Endothelial cell (in vitro differentiated cells): ENCODE results near the gene PDE4D. TPM values are rescaled to one million over a fixed set of nuclear protein-coding genes. Genes with fewer than 3 reads are reported as not detected.
A peak's percentile ranks its signal among the peaks of the same experiment; 100 is the strongest.

Source experiments
- DNase-seq: peaks from one replicate; pipeline ENCODE4 v3.0.0; 2021; ENCODE audit warnings: low spot score
- H3K27ac Mint-ChIP-seq: one replicate; pipeline ENCODE4 v1.8.0; 2021; ENCODE audit warnings: mixed read lengths, inconsistent platforms; ENCODE audit not compliant: unreplicated experiment
- H3K27me3 Mint-ChIP-seq: one replicate; pipeline ENCODE4 v1.8.0; 2021; ENCODE audit warnings: mild to moderate bottlenecking, moderate library complexity, mixed read lengths, inconsistent platforms; ENCODE audit not compliant: unreplicated experiment
- H3K36me3 Mint-ChIP-seq: one replicate; pipeline ENCODE4 v1.8.0; 2021; ENCODE audit warnings: mild to moderate bottlenecking, low read depth, mixed read lengths, inconsistent platforms; ENCODE audit not compliant: unreplicated experiment
- H3K4me1 Mint-ChIP-seq: one replicate; pipeline ENCODE4 v1.8.0; 2021; ENCODE audit warnings: mild to moderate bottlenecking, mixed read lengths, inconsistent platforms; ENCODE audit not compliant: unreplicated experiment
- H3K4me3 Mint-ChIP-seq: one replicate; pipeline ENCODE4 v1.8.0; 2021; ENCODE audit warnings: mild to moderate bottlenecking, mixed read lengths, inconsistent platforms; ENCODE audit not compliant: unreplicated experiment
- H3K9me3 Mint-ChIP-seq: one replicate; pipeline ENCODE4 v1.8.0; 2021; ENCODE audit warnings: mixed read lengths, inconsistent platforms; ENCODE audit not compliant: unreplicated experiment
- total RNA-seq: library from RNA; stranded (reverse); fragmentation: NEBNext Ultra II Directional; extraction: Animal tissue kit (Norgen Biotek cat#: 25700); gene quantifications from one replicate; pipeline ENCODE4 v1.2.1, GENCODE V29; 2021; ENCODE audit not compliant: unreplicated experiment
- TF ChIP-seq, protein P1 (sequence below): fragments of 200-600 bp; sonication (generic); IDR thresholded peaks from one replicate; pipeline ENCODE4 v1.5.0; 2021; ENCODE audit warnings: antibody characterized with exemption; ENCODE audit not compliant: unreplicated experiment

Gene PDE4D
- total RNA-seq, 1 donor from 2014 or later: 9.4 TPM

GRCh38 chr5:59727186-59727585 lies 166.3 kb downstream of the PDE4D start:
- H3K4me3 Mint-ChIP-seq: no peak overlapping the region
- H3K4me1 Mint-ChIP-seq: peaks cover 10% of the 10 kb centered on the region
- no peaks in the 10 kb centered on the region for H3K27me3 Mint-ChIP-seq
- no peak overlapping the region for H3K27ac Mint-ChIP-seq
- H3K9me3 Mint-ChIP-seq: no peaks in the 10 kb centered on the region
- no peaks in the 10 kb centered on the region for H3K36me3 Mint-ChIP-seq
- TF ChIP-seq, protein P1, sequence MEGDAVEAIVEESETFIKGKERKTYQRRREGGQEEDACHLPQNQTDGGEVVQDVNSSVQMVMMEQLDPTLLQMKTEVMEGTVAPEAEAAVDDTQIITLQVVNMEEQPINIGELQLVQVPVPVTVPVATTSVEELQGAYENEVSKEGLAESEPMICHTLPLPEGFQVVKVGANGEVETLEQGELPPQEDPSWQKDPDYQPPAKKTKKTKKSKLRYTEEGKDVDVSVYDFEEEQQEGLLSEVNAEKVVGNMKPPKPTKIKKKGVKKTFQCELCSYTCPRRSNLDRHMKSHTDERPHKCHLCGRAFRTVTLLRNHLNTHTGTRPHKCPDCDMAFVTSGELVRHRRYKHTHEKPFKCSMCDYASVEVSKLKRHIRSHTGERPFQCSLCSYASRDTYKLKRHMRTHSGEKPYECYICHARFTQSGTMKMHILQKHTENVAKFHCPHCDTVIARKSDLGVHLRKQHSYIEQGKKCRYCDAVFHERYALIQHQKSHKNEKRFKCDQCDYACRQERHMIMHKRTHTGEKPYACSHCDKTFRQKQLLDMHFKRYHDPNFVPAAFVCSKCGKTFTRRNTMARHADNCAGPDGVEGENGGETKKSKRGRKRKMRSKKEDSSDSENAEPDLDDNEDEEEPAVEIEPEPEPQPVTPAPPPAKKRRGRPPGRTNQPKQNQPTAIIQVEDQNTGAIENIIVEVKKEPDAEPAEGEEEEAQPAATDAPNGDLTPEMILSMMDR: no peak
- no peak for DNase-seq

DNA sequence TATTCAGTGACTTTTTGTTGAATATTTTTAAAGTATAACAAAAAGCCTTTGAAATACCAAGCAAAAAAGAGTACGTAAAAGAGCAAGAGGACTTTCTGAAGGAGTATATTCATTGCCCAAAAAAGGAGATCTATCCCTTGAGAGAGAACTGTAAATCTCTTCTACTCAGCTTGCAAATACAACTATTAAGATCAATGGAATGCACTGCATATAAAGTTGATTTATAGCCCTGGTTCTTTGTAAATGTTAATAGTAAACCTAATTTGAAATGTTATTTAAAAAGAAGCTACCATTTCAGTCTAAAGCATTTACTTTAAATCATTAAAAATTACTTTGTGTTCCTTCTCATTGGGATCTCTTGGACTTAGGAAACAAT lies 168.1 kb downstream of the PDE4D start:
- H3K36me3 Mint-ChIP-seq: no peaks in the 10 kb centered on the region
- H3K9me3 Mint-ChIP-seq: no peaks in the 10 kb centered on the region
- no peak overlapping the region for H3K4me3 Mint-ChIP-seq
- TF ChIP-seq, protein P1: no peak
- DNase-seq: no peak
- no peaks in the 10 kb centered on the region for H3K4me1 Mint-ChIP-seq
- no peaks in the 10 kb centered on the region for H3K27me3 Mint-ChIP-seq
- no peak overlapping the region for H3K27ac Mint-ChIP-seq

GRCh38 chr5:59724482-59725391 lies 168.8 kb downstream of the PDE4D start:
- no peak overlapping the region for H3K27ac Mint-ChIP-seq
- H3K9me3 Mint-ChIP-seq: no peaks in the 10 kb centered on the region
- peak; percentile 60 for DNase-seq
- no peaks in the 10 kb centered on the region for H3K4me1 Mint-ChIP-seq
- TF ChIP-seq, protein P1: peak; percentile 89
- H3K4me3 Mint-ChIP-seq: no peak overlapping the region
- H3K27me3 Mint-ChIP-seq: no peaks in the 10 kb centered on the region
- no peaks in the 10 kb centered on the region for H3K36me3 Mint-ChIP-seq

- H3K36me3 Mint-ChIP-seq: no peaks in the 10 kb centered on the region
- no peaks in the 10 kb centered on the region for H3K4me1 Mint-ChIP-seq
- H3K27ac Mint-ChIP-seq: no peak overlapping the region
- no peak overlapping the region for H3K4me3 Mint-ChIP-seq
- TF ChIP-seq, protein P1: no peak
- no peak for DNase-seq
- H3K9me3 Mint-ChIP-seq: no peaks in the 10 kb centered on the region
- H3K27me3 Mint-ChIP-seq: no peaks in the 10 kb centered on the region
These were observed 170.7 kb downstream of the PDE4D start for GRCh38 chr5:59722874-59723273.

DNA sequence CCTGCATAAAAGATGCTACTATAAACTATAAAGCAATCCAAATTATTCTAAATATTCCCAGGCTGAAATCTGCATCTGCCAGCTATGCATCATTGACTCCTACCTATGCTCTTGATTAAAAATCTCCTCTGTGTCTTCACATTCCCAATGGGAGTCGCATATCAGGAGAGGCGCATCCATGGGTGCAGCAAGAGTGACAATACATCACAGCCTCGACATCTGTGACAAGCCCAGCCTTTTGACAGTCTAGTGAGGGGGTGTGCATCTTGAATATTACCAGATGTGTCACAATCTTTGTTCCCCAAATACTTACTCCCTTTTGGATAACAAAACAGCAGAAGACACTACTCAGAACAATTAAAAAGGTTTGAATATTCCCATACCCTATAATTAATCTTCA lies 171.8 kb downstream of the PDE4D start:
- H3K4me1 Mint-ChIP-seq: no peaks in the 10 kb centered on the region
- H3K27me3 Mint-ChIP-seq: no peaks in the 10 kb centered on the region
- TF ChIP-seq, protein P1: no peak
- H3K4me3 Mint-ChIP-seq: no peak overlapping the region
- no peak for DNase-seq
- no peaks in the 10 kb centered on the region for H3K36me3 Mint-ChIP-seq
- no peak overlapping the region for H3K27ac Mint-ChIP-seq
- H3K9me3 Mint-ChIP-seq: no peaks in the 10 kb centered on the region
